Measurements from ENCODE around the gene MAZ. TPM values are rescaled to one million over a fixed set of nuclear protein-coding genes. Genes with fewer than 3 reads are reported as not detected.
A peak's percentile ranks its signal among the peaks of the same experiment; 100 is the strongest.

MAZ gene
- total and polyA plus RNA-seq, 2 of the 13 experiments (the other 11 are each of a cell fraction or from before 2014, with no cell fraction given) = 203 to 277 TPM

DNA sequence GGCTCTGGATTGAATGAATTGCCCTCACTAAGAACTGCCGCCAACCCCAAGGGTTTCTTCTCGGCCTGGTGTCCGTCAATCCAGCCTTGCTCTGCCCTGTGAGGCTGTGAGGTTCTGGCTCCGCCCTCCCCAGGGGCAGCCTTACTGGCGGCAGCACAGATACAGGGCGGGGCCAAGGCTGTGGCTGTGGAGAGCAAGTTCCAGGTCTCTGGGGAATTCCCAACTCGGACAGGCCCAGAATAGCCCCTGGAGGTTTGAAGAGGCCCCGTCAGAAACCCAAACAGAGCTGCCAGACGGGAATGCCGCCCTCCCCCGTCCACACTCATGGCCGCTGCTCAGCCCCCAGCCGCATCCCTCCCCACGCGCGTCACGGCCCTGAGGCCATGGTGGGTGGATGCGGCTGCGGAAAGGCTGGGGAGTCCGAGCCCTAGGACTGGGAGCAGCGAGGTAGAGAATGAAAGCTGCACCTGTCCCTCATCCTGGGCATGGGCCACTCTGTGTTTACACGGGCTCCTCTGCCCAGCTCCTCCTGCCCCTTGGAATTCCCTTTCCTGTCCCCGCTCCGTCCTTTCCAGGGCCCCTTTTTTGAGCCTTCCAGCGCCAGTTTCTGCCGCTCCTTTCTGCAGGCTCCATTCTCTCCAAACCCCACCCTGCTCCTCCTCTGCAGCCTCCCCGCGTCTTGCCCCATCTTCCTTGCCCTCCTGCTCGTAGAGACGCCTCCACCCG lies 5.0 kb downstream of the MAZ start (continued):
- peak; percentile 69; the same call in 1 of the 2 replicates for TF ChIP-seq THAP9 (CRISPR knock-in tag; IDR thresholded peaks at IDR 0.05; ENCODE audit: borderline replicate concordance)
- TF ChIP-seq, protein P1, sequence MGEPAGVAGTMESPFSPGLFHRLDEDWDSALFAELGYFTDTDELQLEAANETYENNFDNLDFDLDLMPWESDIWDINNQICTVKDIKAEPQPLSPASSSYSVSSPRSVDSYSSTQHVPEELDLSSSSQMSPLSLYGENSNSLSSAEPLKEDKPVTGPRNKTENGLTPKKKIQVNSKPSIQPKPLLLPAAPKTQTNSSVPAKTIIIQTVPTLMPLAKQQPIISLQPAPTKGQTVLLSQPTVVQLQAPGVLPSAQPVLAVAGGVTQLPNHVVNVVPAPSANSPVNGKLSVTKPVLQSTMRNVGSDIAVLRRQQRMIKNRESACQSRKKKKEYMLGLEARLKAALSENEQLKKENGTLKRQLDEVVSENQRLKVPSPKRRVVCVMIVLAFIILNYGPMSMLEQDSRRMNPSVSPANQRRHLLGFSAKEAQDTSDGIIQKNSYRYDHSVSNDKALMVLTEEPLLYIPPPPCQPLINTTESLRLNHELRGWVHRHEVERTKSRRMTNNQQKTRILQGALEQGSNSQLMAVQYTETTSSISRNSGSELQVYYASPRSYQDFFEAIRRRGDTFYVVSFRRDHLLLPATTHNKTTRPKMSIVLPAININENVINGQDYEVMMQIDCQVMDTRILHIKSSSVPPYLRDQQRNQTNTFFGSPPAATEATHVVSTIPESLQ (CRISPR knock-in tag; conservative IDR thresholded peaks at IDR 0.05) = no peak
- TF ChIP-seq MXI1 (IDR thresholded peaks at IDR 0.05; ENCODE audit: borderline replicate concordance, low read depth, low read length) = peak; percentile 78; the same call in 1 of the 3 replicates
- TF ChIP-seq PAF1 (CRISPR knock-in tag; IDR thresholded peaks at IDR 0.05) = peak; percentile 99
- TF ChIP-seq SALL1 (CRISPR knock-in tag; IDR thresholded peaks at IDR 0.05) = peak; percentile 49
- TF ChIP-seq BCL6 (CRISPR knock-in tag; IDR thresholded peaks at IDR 0.05) = 0 out of 2 replicates have a peak, but pooled peaks have one; percentile 39
- no peak for TF ChIP-seq GRHL1 (CRISPR knock-in tag; conservative IDR thresholded peaks at IDR 0.05)
- peak; percentile 26 for TF ChIP-seq ZNF563 (CRISPR knock-in tag; IDR thresholded peaks at IDR 0.05)
- peak; percentile 97 for TF ChIP-seq BCL3 (CRISPR knock-in tag; IDR thresholded peaks at IDR 0.05)
- no peak for TF ChIP-seq HES4 (CRISPR knock-in tag; IDR thresholded peaks at IDR 0.05; ENCODE audit: borderline replicate concordance)
- no peak for TF ChIP-seq ZNF572 (CRISPR knock-in tag; IDR thresholded peaks at IDR 0.05)
- 0 out of 2 replicates have a peak, but pooled peaks have one; percentile 15 for TF ChIP-seq ZMYM3 (CRISPR knock-in tag; IDR thresholded peaks at IDR 0.05)
- TF ChIP-seq NFE2L1 (CRISPR knock-in tag; IDR thresholded peaks at IDR 0.05; ENCODE audit: borderline replicate concordance) = no peak
- TF ChIP-seq, protein P2, sequence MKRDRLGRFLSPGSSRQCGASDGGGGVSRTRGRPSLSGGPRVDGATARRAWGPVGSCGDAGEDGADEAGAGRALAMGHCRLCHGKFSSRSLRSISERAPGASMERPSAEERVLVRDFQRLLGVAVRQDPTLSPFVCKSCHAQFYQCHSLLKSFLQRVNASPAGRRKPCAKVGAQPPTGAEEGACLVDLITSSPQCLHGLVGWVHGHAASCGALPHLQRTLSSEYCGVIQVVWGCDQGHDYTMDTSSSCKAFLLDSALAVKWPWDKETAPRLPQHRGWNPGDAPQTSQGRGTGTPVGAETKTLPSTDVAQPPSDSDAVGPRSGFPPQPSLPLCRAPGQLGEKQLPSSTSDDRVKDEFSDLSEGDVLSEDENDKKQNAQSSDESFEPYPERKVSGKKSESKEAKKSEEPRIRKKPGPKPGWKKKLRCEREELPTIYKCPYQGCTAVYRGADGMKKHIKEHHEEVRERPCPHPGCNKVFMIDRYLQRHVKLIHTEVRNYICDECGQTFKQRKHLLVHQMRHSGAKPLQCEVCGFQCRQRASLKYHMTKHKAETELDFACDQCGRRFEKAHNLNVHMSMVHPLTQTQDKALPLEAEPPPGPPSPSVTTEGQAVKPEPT (CRISPR knock-in tag; IDR thresholded peaks at IDR 0.05; ENCODE audit: low read depth) = no peak
- TF ChIP-seq ZFP41 (CRISPR knock-in tag; IDR thresholded peaks at IDR 0.05; ENCODE audit: borderline replicate concordance) = no peak
- TF ChIP-seq ZNF12 (CRISPR knock-in tag; IDR thresholded peaks at IDR 0.05) = no peak
- peak; percentile 26; the same call in 1 of the 2 replicates for TF ChIP-seq GATAD1 (CRISPR knock-in tag; IDR thresholded peaks at IDR 0.05)
- no peak for TF ChIP-seq THAP7 (CRISPR knock-in tag; IDR thresholded peaks at IDR 0.05)

All from HepG2 (cell line).